Fibroblast of lung (primary cell): ENCODE measurements around the gene ARPP21. TPM values are rescaled to one million over a fixed set of nuclear protein-coding genes. Genes with fewer than 3 reads are reported as not detected.

Source experiments
- DNase-seq, 2 donors: peaks; one replicate each; pipeline versions ENCODE4 v3.0.0 to v3.0.0-alpha.2; 2010; ENCODE audit warnings: low read depth in 2 of 2
- H2AFZ ChIP-seq: 2 replicates; pipeline ENCODE4 v1.5.1; 2012; ENCODE audit warnings: low read length, control low read depth, inconsistent platforms
- H3K27ac ChIP-seq: 2 replicates; pipeline ENCODE4 v1.5.1; 2011; ENCODE audit warnings: low read length, control low read depth; ENCODE audit not compliant: insufficient read depth
- H3K27me3 ChIP-seq: 2 replicates; pipeline ENCODE4 v1.5.1; 2011; ENCODE audit warnings: mild to moderate bottlenecking, low read length; ENCODE audit not compliant: control insufficient read depth, insufficient read depth
- H3K36me3 ChIP-seq: 2 replicates; pipeline ENCODE4 v1.5.1; 2011; ENCODE audit warnings: low read length; ENCODE audit not compliant: control insufficient read depth, insufficient read depth
- H3K4me1 ChIP-seq: 2 replicates; pipeline ENCODE4 v1.5.1; 2011; ENCODE audit warnings: low read length; ENCODE audit not compliant: control insufficient read depth, insufficient read depth; ENCODE audit errors: extremely low read depth
- H3K4me2 ChIP-seq: 2 replicates; pipeline ENCODE4 v1.5.1; 2011; ENCODE audit warnings: low read length, control low read depth; ENCODE audit not compliant: insufficient read depth; ENCODE audit errors: extremely low read depth
- H3K4me3 ChIP-seq, 4 experiments: fragments of 200-600 bp in 1 of 4; sonication (generic) in 1 of 4; replicated peaks in 1 of 4; 2 replicates each; pipeline ENCODE4 v1.5.1; 2011 to 2016; ENCODE audit warnings: low read length in 4 of 4, low read depth in 3 of 4, mild to moderate bottlenecking in 3 of 4, control low read depth in 2 of 4, inconsistent platforms in 1 of 4, mixed read lengths in 1 of 4; ENCODE audit not compliant: insufficient read depth in 1 of 4; ENCODE audit errors: control extremely low read depth in 1 of 4
- H3K79me2 ChIP-seq: 2 replicates; pipeline ENCODE4 v1.5.1; 2012; ENCODE audit warnings: mild to moderate bottlenecking, low read length, inconsistent platforms; ENCODE audit not compliant: control insufficient read depth, insufficient read depth
- H3K9ac ChIP-seq: 2 replicates; pipeline ENCODE4 v1.5.1; 2011; ENCODE audit warnings: mild to moderate bottlenecking, low read length, control low read depth; ENCODE audit not compliant: insufficient read depth
- H3K9me3 ChIP-seq: 2 replicates; pipeline ENCODE4 v1.5.1; 2012; ENCODE audit warnings: low read depth, low read length; ENCODE audit not compliant: control insufficient read depth, insufficient read depth
- H4K20me1 ChIP-seq: 2 replicates; pipeline ENCODE4 v1.5.1; 2011; ENCODE audit warnings: low read length; ENCODE audit not compliant: control insufficient read depth, insufficient read depth; ENCODE audit errors: extremely low read depth
- EZH2 ChIP-seq: IDR thresholded peaks from 2 replicates; pipeline ENCODE4 v1.5.1; 2012; ENCODE audit warnings: low read length, control low read depth, mild to moderate bottlenecking; ENCODE audit errors: missing control alignments
- polyA plus RNA-seq, 2 donors: library from polyadenylated mRNA; depleted of rRNA in 1 of 2; stranded (reverse) in 1 of 2; unstranded in 1 of 2; fragments of >200 nt; gene quantifications; 2 replicates each; pipeline ENCODE4 v1.2.1, GENCODE V29; 2011 to 2012; ENCODE audit warnings: missing spikeins in 1 of 2
- total RNA-seq: library from RNA; depleted of rRNA; stranded (reverse); fragments of >200 nt; gene quantifications from 2 replicates; pipeline ENCODE4 v1.2.1, GENCODE V29; 2014
- TF ChIP-seq, protein P1 (sequence below), 2 donors: IDR thresholded peaks in 1 of 2; conservative IDR thresholded peaks in 1 of 2; 1 replicate in 1 of 2; 2 replicates in 1 of 2; pipeline ENCODE4 v1.5.1; 2011 to 2012; ENCODE audit warnings: low read length in 2 of 2, control low read depth in 1 of 2, inconsistent platforms in 1 of 2, low read depth in 1 of 2, mild to moderate bottlenecking in 1 of 2

ARPP21 gene
- total and polyA plus RNA-seq, 2 donors (not counting 1 experiment from before 2014, with no cell fraction given), result not detected

DNA sequence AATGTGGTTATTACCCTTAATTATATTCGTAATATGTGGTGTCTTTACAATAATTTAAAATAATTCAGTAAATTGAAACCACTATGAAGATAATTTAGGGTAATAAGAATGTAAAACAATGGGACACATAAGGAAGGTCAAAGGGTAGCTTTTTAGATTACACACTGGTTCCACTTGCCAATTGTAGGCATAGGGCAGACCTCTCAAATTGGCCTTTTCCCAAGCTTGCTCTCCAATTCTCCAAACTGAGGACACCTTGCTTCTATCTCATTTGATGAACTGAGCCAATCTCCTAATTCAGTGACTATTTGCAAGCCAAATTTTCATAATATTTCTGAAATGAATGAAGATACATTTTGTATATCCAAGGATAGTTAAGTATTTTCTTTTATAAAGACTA lies 151.4 kb downstream of the ARPP21 start:
- H3K36me3 ChIP-seq, result no peaks in the 10 kb centered on the region
- no peaks in the 10 kb centered on the region for H4K20me1 ChIP-seq
- H3K79me2 ChIP-seq, result no peaks in the 10 kb centered on the region
- no peak for DNase-seq
- H3K9me3 ChIP-seq, result no peaks in the 10 kb centered on the region
- no peak overlapping the region for H3K4me3 ChIP-seq
- H3K27me3 ChIP-seq, result no peaks in the 10 kb centered on the region
- H3K9ac ChIP-seq, result no peak overlapping the region
- no peak for TF ChIP-seq EZH2
- TF ChIP-seq, protein P1, sequence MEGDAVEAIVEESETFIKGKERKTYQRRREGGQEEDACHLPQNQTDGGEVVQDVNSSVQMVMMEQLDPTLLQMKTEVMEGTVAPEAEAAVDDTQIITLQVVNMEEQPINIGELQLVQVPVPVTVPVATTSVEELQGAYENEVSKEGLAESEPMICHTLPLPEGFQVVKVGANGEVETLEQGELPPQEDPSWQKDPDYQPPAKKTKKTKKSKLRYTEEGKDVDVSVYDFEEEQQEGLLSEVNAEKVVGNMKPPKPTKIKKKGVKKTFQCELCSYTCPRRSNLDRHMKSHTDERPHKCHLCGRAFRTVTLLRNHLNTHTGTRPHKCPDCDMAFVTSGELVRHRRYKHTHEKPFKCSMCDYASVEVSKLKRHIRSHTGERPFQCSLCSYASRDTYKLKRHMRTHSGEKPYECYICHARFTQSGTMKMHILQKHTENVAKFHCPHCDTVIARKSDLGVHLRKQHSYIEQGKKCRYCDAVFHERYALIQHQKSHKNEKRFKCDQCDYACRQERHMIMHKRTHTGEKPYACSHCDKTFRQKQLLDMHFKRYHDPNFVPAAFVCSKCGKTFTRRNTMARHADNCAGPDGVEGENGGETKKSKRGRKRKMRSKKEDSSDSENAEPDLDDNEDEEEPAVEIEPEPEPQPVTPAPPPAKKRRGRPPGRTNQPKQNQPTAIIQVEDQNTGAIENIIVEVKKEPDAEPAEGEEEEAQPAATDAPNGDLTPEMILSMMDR (conservative IDR thresholded peaks at IDR 0.05 in 1 of 2, IDR thresholded peaks at IDR 0.05 in 1 of 2; ENCODE audit: low read depth in 1 of 2, low read length in 2 of 2), result no peak
- H2AFZ ChIP-seq, result no peak overlapping the region
- H3K27ac ChIP-seq, result no peak overlapping the region
- no peaks in the 10 kb centered on the region for H3K4me1 ChIP-seq
- H3K4me2 ChIP-seq, result no peak overlapping the region

DNA sequence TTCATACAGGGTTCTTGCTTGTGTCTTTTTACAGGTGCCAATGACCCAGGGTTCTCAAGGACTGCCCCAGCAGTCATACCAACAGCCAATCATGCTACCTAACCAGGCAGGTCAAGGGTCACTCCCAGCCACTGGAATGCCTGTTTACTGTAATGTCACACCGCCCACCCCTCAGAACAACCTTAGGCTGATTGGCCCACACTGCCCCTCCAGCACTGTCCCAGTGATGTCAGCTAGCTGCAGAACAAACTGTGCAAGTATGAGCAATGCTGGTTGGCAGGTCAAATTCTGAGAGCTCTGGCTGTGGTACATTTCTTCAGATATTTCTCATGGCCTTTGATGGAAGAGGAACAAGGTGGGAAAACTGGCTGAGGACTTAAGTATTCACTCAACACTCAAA lies 154.3 kb downstream of the ARPP21 start:
- DNase-seq, result no peak
- Histone ChIP-seq H3K9me3 (no peaks in the 10 kb centered on the region), H3K4me3 (no peak overlapping the region), H3K9ac (no peak overlapping the region), H3K27me3 (no peaks in the 10 kb centered on the region), H3K4me1 (no peaks in the 10 kb centered on the region), H4K20me1 (no peaks in the 10 kb centered on the region), H3K36me3 (no peaks in the 10 kb centered on the region), H3K79me2 (no peaks in the 10 kb centered on the region), H2AFZ (no peak overlapping the region), H3K27ac (no peak overlapping the region), H3K4me2 (no peak overlapping the region)
- TF ChIP-seq EZH2, result no peak
- TF ChIP-seq, protein P1 (conservative IDR thresholded peaks at IDR 0.05 in 1 of 2, IDR thresholded peaks at IDR 0.05 in 1 of 2; ENCODE audit: low read depth in 1 of 2, low read length in 2 of 2), result no peak

DNA sequence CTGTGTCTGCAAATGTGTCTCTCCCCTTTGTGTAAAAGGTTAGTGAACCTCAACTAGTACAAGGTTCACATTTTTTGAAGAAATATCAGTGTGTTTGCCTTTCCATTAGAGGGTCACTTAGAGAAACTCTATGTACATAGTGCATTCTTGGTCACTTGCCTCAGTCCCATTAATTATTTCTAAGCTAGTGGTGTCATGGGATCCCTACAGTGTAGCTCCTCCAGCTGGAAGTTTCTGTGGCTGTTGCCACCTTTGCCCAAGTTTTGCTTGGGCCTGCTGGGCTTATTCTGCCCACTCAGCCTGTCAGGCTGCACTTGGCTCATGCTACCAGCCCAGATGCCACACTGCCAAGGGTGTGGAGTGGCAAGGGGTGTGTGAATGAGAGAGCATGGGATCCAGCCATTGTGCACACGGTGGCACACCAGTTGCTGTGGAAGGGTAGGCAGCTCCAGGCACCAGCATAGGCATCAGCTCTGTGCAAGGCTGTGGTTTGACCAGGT lies 161.7 kb downstream of the ARPP21 start:
- no peaks in the 10 kb centered on the region for H3K36me3 ChIP-seq
- no peak for DNase-seq
- no peaks in the 10 kb centered on the region for H4K20me1 ChIP-seq
- H3K27me3 ChIP-seq, result no peaks in the 10 kb centered on the region
- no peak overlapping the region for H3K4me3 ChIP-seq
- H3K4me1 ChIP-seq, result no peaks in the 10 kb centered on the region
- no peaks in the 10 kb centered on the region for H3K79me2 ChIP-seq
- TF ChIP-seq EZH2, result no peak
- TF ChIP-seq, protein P1 (conservative IDR thresholded peaks at IDR 0.05 in 1 of 2, IDR thresholded peaks at IDR 0.05 in 1 of 2; ENCODE audit: low read depth in 1 of 2, low read length in 2 of 2), result no peak
- no peak overlapping the region for H3K9ac ChIP-seq
- no peak overlapping the region for H3K27ac ChIP-seq
- no peak overlapping the region for H2AFZ ChIP-seq
- no peaks in the 10 kb centered on the region for H3K9me3 ChIP-seq
- H3K4me2 ChIP-seq, result no peak overlapping the region
